Measurements from ENCODE around the gene ZNF286A. TPM values are rescaled to one million over a fixed set of nuclear protein-coding genes. Genes with fewer than 3 reads are reported as not detected.
"Not testable (repeated sequence)": the region's sequence is repeated elsewhere in the genome, so short reads cannot be mapped to it uniquely, and the experiment has no call there.

Gene ZNF286A
- total RNA-seq, 2 experiments from 2014 or later: 25.7 to 27.2 TPM

GRCh38 chr17:15708879-15709278, 9.3 kb downstream of the ZNF286A start:
- H3K27me3 Mint-ChIP-seq (ENCODE audit: low read depth); H3K27ac Mint-ChIP-seq; CTCF ChIA-PET; H3K4me3 Mint-ChIP-seq; POLR2A ChIA-PET; H3K4me1 Mint-ChIP-seq (ENCODE audit: low read depth); ATAC-seq; DNase-seq: not testable (repeated sequence)
- Mint-ChIP-seq H3K36me3 (ENCODE audit: low read depth) (peaks cover 60% of the 10 kb centered on the region), H3K9me3 (ENCODE audit: insufficient read depth) (peaks cover 35% of the 10 kb centered on the region)

GRCh38 chr17:15716601-15717563, 17.3 kb downstream of the ZNF286A start:
- POLR2A ChIA-PET; H3K4me1 Mint-ChIP-seq (ENCODE audit: low read depth); ATAC-seq; CTCF ChIA-PET; DNase-seq; H3K27ac Mint-ChIP-seq; H3K4me3 Mint-ChIP-seq; H3K27me3 Mint-ChIP-seq (ENCODE audit: low read depth): not testable (repeated sequence)
- Mint-ChIP-seq H3K9me3 (ENCODE audit: insufficient read depth) (peaks cover 34% of the 10 kb centered on the region), H3K36me3 (ENCODE audit: low read depth) (peaks cover 39% of the 10 kb centered on the region)

- POLR2A ChIA-PET; H3K27ac Mint-ChIP-seq; H3K4me1 Mint-ChIP-seq (ENCODE audit: low read depth); ATAC-seq; H3K36me3 Mint-ChIP-seq (ENCODE audit: low read depth); H3K4me3 Mint-ChIP-seq; CTCF ChIA-PET; DNase-seq; H3K27me3 Mint-ChIP-seq (ENCODE audit: low read depth); H3K9me3 Mint-ChIP-seq (ENCODE audit: insufficient read depth): not testable (repeated sequence)
These were observed 31.0 kb downstream of the ZNF286A start for GRCh38 chr17:15730535-15730934.

- POLR2A ChIA-PET, ATAC-seq: not testable (repeated sequence)
These were observed 32.3 kb downstream of the ZNF286A start, which contains the start of gene TBC1D26 for GRCh38 chr17:15731900-15732299. TBC1D26 (plus strand) TSS chr17:15732283; CDS start chr17:15735349, 3,066 bp downstream.

GRCh38 chr17:15733174-15733789, 33.7 kb downstream of the ZNF286A start:
- CTCF ChIA-PET; H3K36me3 Mint-ChIP-seq (ENCODE audit: low read depth); H3K4me1 Mint-ChIP-seq (ENCODE audit: low read depth); POLR2A ChIA-PET; DNase-seq; H3K27me3 Mint-ChIP-seq (ENCODE audit: low read depth); H3K27ac Mint-ChIP-seq; H3K4me3 Mint-ChIP-seq; ATAC-seq; H3K9me3 Mint-ChIP-seq (ENCODE audit: insufficient read depth): not testable (repeated sequence)

More at GRCh38 chr17:15731900-15732299, 32.3 kb downstream of the ZNF286A start, which contains the start of gene TBC1D26:
- DNase-seq; H3K36me3 Mint-ChIP-seq (ENCODE audit: low read depth); H3K4me1 Mint-ChIP-seq (ENCODE audit: low read depth); CTCF ChIA-PET; H3K27ac Mint-ChIP-seq; H3K9me3 Mint-ChIP-seq (ENCODE audit: insufficient read depth); H3K4me3 Mint-ChIP-seq; H3K27me3 Mint-ChIP-seq (ENCODE audit: low read depth): not testable (repeated sequence)

- H3K27ac Mint-ChIP-seq: not testable (repeated sequence)
These were observed 37.0 kb downstream of the ZNF286A start for GRCh38 chr17:15736578-15736977.

GRCh38 chr17:15738066-15738465, 38.5 kb downstream of the ZNF286A start:
- ChIA-PET CTCF (no interaction called here), POLR2A (no interaction called here)
- no peaks in the 10 kb centered on the region for H3K36me3 Mint-ChIP-seq (ENCODE audit: low read depth)
- no peak for DNase-seq
- ATAC-seq: no peak
- no peaks in the 10 kb centered on the region for H3K9me3 Mint-ChIP-seq (ENCODE audit: insufficient read depth)
- no peaks in the 10 kb centered on the region for H3K4me1 Mint-ChIP-seq (ENCODE audit: low read depth)
- peaks cover 3% of the 10 kb centered on the region for H3K27me3 Mint-ChIP-seq (ENCODE audit: low read depth)
- H3K27ac Mint-ChIP-seq: no peak overlapping the region
- H3K4me3 Mint-ChIP-seq: no peak overlapping the region

More at GRCh38 chr17:15736578-15736977, 37.0 kb downstream of the ZNF286A start:
- H3K27me3 Mint-ChIP-seq (ENCODE audit: low read depth); H3K4me3 Mint-ChIP-seq; H3K36me3 Mint-ChIP-seq (ENCODE audit: low read depth); H3K9me3 Mint-ChIP-seq (ENCODE audit: insufficient read depth); POLR2A ChIA-PET; DNase-seq; CTCF ChIA-PET; H3K4me1 Mint-ChIP-seq (ENCODE audit: low read depth); ATAC-seq: not testable (repeated sequence)

- H3K27ac Mint-ChIP-seq; POLR2A ChIA-PET; H3K9me3 Mint-ChIP-seq (ENCODE audit: insufficient read depth); DNase-seq; CTCF ChIA-PET; ATAC-seq; H3K4me1 Mint-ChIP-seq (ENCODE audit: low read depth); H3K27me3 Mint-ChIP-seq (ENCODE audit: low read depth); H3K36me3 Mint-ChIP-seq (ENCODE audit: low read depth); H3K4me3 Mint-ChIP-seq: not testable (repeated sequence)
These were observed 39.7 kb downstream of the ZNF286A start for GRCh38 chr17:15739259-15739658.

- POLR2A ChIA-PET; H3K4me3 Mint-ChIP-seq; H3K27me3 Mint-ChIP-seq (ENCODE audit: low read depth); ATAC-seq; H3K27ac Mint-ChIP-seq; DNase-seq; H3K9me3 Mint-ChIP-seq (ENCODE audit: insufficient read depth); H3K4me1 Mint-ChIP-seq (ENCODE audit: low read depth); CTCF ChIA-PET; H3K36me3 Mint-ChIP-seq (ENCODE audit: low read depth): not testable (repeated sequence)
These were observed 40.5 kb downstream of the ZNF286A start for GRCh38 chr17:15740041-15740440.

- H3K9me3 Mint-ChIP-seq (ENCODE audit: insufficient read depth): no peaks in the 10 kb centered on the region
- H3K27me3 Mint-ChIP-seq (ENCODE audit: low read depth): peaks cover 9% of the 10 kb centered on the region
- no peak overlapping the region for H3K4me3 Mint-ChIP-seq
- POLR2A ChIA-PET: no interaction called here
- no peak for DNase-seq
- H3K36me3 Mint-ChIP-seq (ENCODE audit: low read depth): no peaks in the 10 kb centered on the region
- no peak for ATAC-seq
- no peak overlapping the region for H3K27ac Mint-ChIP-seq
- H3K4me1 Mint-ChIP-seq (ENCODE audit: low read depth): no peaks in the 10 kb centered on the region
- CTCF ChIA-PET: no interaction called here
These were observed 41.1 kb downstream of the ZNF286A start for GRCh38 chr17:15740570-15741120.

- DNase-seq (no peak), ATAC-seq (no peak)
- Mint-ChIP-seq H3K4me1 (ENCODE audit: low read depth) (no peaks in the 10 kb centered on the region), H3K9me3 (ENCODE audit: insufficient read depth) (no peaks in the 10 kb centered on the region), H3K4me3 (no peak overlapping the region), H3K36me3 (ENCODE audit: low read depth) (no peaks in the 10 kb centered on the region), H3K27me3 (ENCODE audit: low read depth) (peaks cover 14% of the 10 kb centered on the region), H3K27ac (no peak overlapping the region)
- ChIA-PET POLR2A (interaction anchor here (0.6 kb wide), 1 partner anchor 1914 kb away, joined by 3 read pairs; no protein-coding TSS in a partner anchor), CTCF (no interaction called here)
These were observed 42.1 kb downstream of the ZNF286A start for GRCh38 chr17:15741624-15742023.
